Mucosa of descending colon (tissue), 3 donors: ENCODE data around the gene STRA6. TPM values are rescaled to one million over a fixed set of nuclear protein-coding genes. Genes with fewer than 3 reads are reported as not detected.

Source experiments
- ATAC-seq: fragments of 200-7000 bp; cut with Tn5 transposase; one replicate; pipeline ENCODE4 v1.9.1; 2020; ENCODE audit warnings: mild to moderate bottlenecking, moderate library complexity
- DNase-seq, 3 donors: peaks; one replicate each; pipeline ENCODE4 v3.0.0-alpha.2; 2020
- H3K36me3 ChIP-seq: fragments of 200-600 bp; one replicate; pipeline ENCODE4 v1.8.0; 2021; ENCODE audit warnings: low read depth, mild to moderate bottlenecking
- H3K4me1 ChIP-seq: fragments of 200-600 bp; one replicate; pipeline ENCODE4 v1.8.0; 2021; ENCODE audit warnings: low read depth, mild to moderate bottlenecking
- H3K4me3 ChIP-seq: fragments of 200-600 bp; one replicate; pipeline ENCODE4 v1.8.0; 2021; ENCODE audit warnings: mild to moderate bottlenecking
- H3K9me3 ChIP-seq: fragments of 200-600 bp; one replicate; pipeline ENCODE4 v1.8.0; 2021; ENCODE audit warnings: mild to moderate bottlenecking
- CTCF ChIP-seq: fragments of 200-600 bp; IDR thresholded peaks from one replicate; pipeline ENCODE4 v1.8.0; 2022; ENCODE audit warnings: antibody characterized with exemption, mild to moderate bottlenecking
- intact Hi-C, 2 donors: fragments of 100-400 bp; cut with DNase I in 1 of 2; cut with micrococcal nuclease in 1 of 2; formaldehyde crosslinking; loops; one replicate each; pipeline versions ENCODE4 v1.11.0 to v1.11.1; 2022; cut with DNase I, micrococcal nuclease
- total RNA-seq, 3 donors: library from RNA; stranded (reverse); fragmentation: NEBNext Ultra II Directional in 2 of 3; extraction: Animal tissue kit (Norgen Biotek cat#: 25700) in 2 of 3; gene quantifications; one replicate each; pipeline versions ENCODE4 v1.2.1 to v1.2.4, GENCODE V29; 2021 to 2023
- donor health status: DM: no; HTN: no; CAD: no; lungs with moderate emphysema.
- donor health status: DM: no; HTN: no; CAD: no.
- donor health status: DM: no; HTN: yes; CAD: no.

STRA6 gene
- total RNA-seq, 3 donors from 2014 or later: 0.35 TPM; not detected in 2

- no peaks in the 10 kb centered on the region for H3K4me1 ChIP-seq
- no peaks in the 10 kb centered on the region for H3K36me3 ChIP-seq
- ATAC-seq (no peak), DNase-seq (peak in 2 of 3 donors; percentile 13 to 22)
- no peak for TF ChIP-seq CTCF
- no peak overlapping the region for H3K4me3 ChIP-seq
- intact Hi-C loops: no loop called here
- no peaks in the 10 kb centered on the region for H3K9me3 ChIP-seq
These were observed 20.5 kb downstream of the STRA6 start for GRCh38 chr15:74182131-74182530.

- DNase-seq: peak in 2 of 3 donors; percentile 15 to 43
- H3K36me3 ChIP-seq: no peaks in the 10 kb centered on the region
- intact Hi-C loops: no loop called here
- no peak for TF ChIP-seq CTCF
- ATAC-seq: no peak
- no peaks in the 10 kb centered on the region for H3K9me3 ChIP-seq
- no peak overlapping the region for H3K4me3 ChIP-seq
- no peaks in the 10 kb centered on the region for H3K4me1 ChIP-seq
These were observed 21.5 kb downstream of the STRA6 start for GRCh38 chr15:74180881-74181602.

GRCh38 chr15:74179983-74180880 lies 22.4 kb downstream of the STRA6 start:
- H3K9me3 ChIP-seq: no peaks in the 10 kb centered on the region
- DNase-seq (peak in 2 of 3 donors; percentile 20 to 47), ATAC-seq (no peak)
- H3K4me1 ChIP-seq: no peaks in the 10 kb centered on the region
- H3K4me3 ChIP-seq: no peak overlapping the region
- H3K36me3 ChIP-seq: no peaks in the 10 kb centered on the region
- no peak for TF ChIP-seq CTCF
- intact Hi-C loops: no loop called here

GRCh38 chr15:74179101-74179841 lies 23.3 kb downstream of the STRA6 start:
- Histone ChIP-seq H3K4me1 (no peaks in the 10 kb centered on the region), H3K9me3 (no peaks in the 10 kb centered on the region), H3K36me3 (no peaks in the 10 kb centered on the region), H3K4me3 (no peak overlapping the region)
- intact Hi-C loops: no loop called here
- TF ChIP-seq CTCF: no peak
- ATAC-seq (peak; percentile 56), DNase-seq (peak in 1 of 3 donors; percentile 73)

GRCh38 chr15:74178326-74179100 lies 24.1 kb downstream of the STRA6 start:
- no peak for TF ChIP-seq CTCF
- DNase-seq (peak in 1 of 3 donors; percentile 0), ATAC-seq (no peak)
- H3K4me3 ChIP-seq: no peak overlapping the region
- intact Hi-C loops: no loop called here
- H3K36me3 ChIP-seq: no peaks in the 10 kb centered on the region
- no peaks in the 10 kb centered on the region for H3K4me1 ChIP-seq
- H3K9me3 ChIP-seq: no peaks in the 10 kb centered on the region
